EL (cell line): ENCODE results near the gene HES7.

Source experiments
- DNase-seq: peaks from one replicate; pipeline ENCODE4 v3.0.0-alpha.2; 2016

The HES7 gene

DNA sequence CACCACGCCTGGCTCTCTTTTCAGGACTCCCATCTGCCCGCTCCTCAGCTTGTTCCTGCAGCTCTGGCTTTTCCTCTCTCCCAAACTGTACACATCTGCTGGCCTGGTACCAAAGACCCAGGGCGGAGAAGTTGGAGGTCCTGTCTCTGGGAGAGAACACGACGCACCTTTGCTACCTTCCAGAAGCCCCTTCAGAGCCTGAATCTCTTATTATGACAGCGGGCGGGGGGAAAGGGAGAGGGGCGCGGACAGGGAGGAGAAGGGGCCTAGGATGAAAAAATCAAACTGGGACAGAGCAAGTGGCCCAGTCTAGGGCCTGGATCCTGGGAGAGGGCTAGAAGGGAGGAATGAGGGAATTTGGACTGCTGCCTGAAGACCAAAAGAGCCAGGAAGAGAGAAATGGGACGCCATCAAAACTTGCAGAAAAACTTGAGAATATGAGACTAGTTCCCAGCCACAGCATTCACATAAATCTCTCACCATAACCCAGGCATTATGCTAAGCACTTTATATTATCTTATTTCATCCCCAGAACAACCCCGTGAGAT lies 30.8 kb upstream of the HES7 start:
- no peak for DNase-seq

DNA sequence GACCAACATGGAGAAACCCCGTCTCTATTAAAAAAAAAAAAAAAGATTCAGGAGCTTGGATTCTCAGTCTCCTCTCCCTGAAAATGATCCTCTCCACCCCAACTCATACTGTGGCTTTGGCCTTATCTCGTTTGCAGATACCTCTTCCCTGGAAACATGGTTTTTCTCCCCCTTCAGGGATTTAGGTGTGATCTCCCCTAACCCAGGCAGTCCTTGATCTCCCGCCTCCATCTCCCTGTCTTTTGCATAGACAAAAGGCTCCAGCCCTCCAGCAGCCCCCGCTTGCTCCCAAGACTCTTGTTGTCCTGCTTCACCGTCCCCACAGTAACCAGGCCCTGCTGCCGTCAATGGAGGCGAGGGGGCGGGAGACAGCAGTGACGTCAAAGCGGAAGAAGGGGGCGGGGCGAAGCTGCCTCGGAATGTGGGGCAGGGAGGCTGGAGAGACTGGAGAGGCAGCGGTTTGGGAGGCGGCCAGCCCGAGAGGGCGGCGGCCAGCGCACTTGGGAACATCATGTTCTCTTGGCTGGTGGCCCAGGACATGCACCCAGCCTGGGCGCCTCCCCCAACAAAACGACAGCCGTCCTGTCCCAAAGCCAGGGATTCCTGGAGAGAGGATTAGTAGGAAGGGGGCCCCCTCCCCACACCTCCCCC lies 30.2 kb upstream of the HES7 start:
- DNase-seq = peak; percentile 98

DNA sequence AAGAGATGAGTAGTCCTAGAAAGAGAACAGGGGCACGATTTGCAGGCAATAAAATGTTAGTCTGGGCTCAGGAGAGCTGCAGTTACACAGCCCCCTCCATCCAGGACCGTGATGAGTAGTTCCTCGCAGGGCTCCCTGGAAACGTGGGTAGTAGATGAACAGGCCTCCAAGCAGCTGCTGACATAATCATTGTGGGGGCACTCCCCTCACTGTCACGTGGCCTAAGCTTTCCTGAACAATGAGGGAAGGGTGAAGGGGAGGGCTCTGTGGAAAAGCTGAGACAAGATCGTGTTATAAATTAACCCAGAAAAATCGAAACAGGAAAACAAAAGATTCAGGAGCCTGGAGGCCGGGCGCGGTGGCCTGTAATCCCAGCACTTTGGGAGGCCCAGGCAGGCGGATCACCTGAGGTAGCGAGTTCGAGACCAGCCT lies 29.6 kb upstream of the HES7 start:
- peak; percentile 95 for DNase-seq

DNA sequence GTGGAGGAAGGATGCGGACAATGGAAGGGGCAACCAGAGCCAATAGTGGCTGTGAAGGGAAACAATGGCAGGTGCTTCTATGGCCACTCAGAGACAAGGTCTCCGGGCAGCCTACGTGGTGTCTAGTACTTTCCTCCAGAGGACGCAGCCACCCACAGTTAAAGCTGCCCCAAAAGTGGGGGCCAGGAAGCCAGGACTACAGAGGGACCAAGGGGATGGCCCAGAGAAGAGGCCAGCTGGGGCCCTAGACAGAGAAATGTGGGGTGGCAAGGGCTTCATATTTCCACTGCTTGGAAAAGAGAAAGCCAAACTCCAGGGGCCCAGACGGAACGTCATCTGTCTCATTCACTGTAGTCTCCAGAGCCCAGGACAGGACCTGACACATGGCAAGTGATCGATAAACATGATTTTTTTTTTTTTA lies 29.1 kb upstream of the HES7 start:
- no peak for DNase-seq

DNA sequence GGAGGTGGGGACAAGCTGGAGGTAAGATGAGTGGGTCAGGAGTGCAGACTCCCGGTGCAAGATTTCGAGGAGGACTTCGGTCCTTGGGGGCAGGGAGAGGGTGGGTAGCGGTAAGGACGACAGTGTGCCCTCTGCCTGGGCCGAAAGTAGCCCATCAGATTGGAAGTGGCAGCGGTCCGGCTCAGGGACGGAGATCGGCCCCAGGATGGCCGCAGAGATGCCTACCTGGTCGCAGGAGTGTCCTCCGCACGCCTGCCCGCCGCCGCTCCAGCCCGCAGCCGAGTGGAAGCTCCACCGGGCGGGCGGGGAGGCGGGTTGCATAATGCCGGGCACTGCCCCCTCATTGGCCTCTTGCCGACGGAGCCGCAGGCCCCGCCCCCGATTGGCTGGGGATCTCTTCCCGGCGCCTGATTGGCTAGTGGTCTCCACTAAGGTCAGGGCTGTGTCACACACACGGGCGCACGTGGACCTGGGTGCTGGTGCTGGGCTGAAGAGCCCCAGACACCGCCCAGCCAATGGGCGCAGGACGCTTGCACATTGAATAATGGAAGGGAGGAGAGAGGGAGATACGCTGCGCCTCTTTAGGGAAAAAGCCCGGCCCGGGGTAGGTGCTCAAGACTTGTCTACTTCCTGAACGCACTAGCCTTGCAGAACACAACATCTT lies 28.3 kb upstream of the HES7 start, which contains the start of gene PER1:
PER1 (minus strand) TSS at position 293 of the 664 bp plus-strand sequence. CDS start 1,698 bp downstream, outside the sequence.
- peak; percentile 94 for DNase-seq

DNA sequence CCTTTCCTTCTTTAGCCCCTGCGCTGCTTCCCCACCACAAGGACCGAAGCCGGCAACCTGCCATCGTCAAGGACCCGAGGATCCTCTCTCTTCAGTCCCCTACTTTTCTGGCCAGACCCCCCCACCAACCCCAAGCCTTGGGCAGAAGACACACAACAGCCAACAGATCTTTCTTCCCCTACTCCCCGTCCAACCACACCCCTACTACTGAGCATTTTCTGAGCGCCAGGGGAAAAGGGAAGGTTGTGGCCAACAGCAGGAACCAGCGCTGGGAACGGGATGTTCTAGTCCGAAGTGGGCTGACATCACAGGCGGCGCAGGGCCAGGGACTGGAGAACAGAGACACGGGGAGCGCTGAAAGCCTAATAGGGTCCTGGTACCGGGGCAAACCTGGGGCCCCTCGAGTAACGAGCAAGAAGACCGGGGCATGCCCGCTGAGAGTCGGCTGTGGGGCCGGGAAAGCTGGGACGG lies 27.8 kb upstream of the HES7 start:
- DNase-seq = peak; percentile 68

DNA sequence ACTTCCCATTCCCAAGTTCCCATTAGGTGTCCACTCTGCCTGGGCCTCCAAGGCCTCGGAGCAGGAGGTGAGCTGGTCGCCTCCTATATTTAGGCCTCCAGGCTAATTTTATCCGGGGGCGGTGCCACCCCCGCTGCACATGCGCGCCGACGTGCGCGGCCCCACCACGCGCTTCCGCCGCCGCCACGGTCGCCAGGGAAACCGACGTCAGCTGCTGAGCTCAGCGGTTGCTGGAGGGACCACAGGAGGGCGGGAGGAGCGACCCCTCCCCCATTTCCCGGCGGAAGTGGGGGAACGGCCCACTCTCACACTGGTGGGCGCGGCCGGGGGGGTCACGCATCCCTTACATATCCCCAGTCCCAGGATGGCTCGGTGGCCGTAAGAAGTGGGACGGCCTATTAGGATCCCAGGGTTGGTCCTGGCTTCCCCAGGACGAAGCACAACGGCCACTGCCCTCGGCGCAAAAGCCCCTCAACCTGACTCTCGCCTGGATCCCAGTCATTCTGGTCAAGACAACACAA lies 27.3 kb upstream of the HES7 start:
- DNase-seq = peak; percentile 83

DNA sequence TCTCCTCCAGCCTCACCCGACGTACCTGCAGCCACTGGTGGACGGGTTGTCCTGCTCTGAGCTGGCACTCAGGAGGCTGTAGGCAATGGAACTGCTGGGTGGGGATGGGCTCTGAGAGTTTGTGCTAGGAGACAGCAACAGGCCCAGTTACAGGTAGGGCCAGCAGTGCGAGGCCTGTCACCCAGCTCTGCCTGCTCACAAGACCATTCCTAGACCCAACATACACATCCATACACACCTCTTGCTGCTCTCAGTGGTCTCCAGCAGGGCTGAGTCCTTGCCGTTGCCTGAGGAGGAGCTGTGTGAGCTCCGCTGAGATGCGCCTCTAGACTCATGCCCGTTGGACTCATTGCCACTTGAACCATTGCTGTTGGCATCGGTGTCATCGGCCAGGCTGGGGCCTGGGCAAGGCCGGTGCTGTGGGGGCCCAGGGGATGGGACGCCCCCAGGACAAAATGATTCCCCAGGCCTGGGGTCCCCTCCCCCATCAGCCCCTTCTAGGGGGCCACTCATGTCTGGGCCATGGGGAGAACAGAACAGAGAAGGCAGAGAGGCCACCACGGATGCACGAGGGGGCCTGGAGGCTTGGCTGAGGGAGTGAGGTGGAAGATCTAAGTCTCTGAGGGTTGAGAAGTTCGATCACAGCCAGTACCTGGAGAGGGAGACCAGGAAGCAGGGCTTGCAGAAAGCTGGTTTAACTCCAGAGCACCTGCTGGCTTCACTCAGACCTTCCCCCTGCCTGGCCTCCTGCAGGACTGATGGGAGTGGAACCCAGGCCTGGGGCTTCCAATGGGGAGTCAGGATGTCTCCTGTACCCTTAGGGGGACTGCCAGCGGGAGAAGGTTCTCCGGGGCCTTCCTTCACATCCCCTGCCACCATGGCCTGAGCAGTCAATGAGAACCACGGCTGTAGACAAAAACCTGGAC lies 26.6 kb upstream of the HES7 start:
- no peak for DNase-seq

DNA sequence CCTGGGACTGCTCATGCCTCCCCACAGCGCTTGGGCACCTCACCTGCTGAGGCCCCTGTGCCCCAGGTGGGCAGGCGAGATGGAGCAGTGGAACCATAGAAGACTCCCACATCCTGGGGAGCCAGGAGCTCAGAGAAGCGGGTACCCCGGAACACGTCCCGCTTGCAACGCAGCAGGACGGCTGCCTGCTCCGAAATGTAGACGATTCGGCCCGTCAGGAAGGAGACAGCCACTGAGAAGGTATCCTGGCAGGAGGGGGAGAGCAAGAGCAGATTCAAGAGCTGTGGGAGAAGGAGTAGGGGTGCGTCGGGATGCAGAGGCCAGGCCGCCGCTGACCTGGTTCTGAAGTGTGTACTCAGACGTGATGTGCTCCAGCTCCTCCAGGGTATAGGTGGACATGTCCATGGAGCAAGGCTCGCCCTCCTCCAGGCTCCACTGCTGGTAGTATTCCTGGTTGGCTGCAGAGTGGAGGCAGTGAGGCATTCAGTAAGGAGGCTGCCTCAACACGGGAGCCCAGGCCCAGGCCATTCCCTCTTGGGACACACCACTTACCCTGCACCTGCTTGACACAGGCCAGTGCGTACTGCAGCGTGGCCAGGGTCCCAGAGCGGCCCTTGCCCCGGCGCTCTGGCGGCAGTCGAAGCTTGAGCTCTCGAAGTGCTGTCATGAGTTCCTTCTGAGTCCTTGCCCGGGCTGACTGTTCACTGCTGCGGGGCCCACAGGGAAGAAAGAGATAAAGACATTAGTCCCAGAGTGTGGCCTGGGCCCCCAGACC lies 25.7 kb upstream of the HES7 start:
- no peak for DNase-seq

DNA sequence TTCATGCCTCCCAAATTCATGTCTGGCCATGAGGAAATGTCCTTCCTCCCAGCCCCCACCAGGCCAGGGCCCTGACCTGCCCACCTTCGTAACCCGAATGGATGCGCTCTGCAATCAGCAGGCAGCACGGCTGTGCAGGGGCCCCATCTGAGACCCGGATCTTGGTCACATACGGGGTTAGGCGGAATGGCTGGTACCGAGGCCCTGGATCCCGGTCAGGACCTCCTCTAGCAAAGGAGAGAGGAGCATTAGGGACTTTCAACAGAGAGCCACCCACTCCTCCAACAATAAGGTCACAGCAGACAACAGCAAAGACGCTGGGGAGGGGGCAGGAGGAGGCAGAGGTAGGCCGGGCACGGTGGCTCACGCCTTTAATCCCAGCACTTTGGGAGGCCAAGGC lies 24.7 kb upstream of the HES7 start:
- no peak for DNase-seq

DNA sequence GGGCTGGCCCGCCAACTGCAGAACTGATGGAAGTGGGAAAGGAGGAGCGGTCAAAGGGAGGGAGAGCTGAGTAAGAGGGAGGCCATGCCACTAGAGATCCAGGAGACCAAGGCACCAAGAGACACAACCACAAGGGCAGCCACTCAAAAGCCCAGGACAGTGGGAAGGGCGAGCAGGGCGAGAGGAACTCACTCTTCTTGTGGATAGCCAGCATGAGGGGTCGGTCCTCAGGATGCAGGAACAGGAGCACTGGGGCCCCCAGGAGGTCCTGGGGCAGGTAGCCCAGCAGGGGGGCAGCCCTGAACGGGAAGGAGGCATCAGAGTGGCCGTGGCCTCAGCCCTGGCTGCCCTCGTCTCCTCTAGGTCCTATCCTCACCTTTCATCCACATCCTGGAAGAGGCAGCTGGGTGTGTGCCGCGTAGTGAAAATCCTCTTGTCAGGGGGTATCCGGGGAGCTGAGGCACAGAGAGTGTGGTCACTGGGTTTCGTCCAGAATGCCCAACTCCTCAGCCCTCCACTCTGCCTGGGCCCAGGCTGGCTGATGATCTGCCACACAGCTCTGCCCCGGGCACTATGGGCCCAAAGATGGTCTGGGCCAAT lies 24.0 kb upstream of the HES7 start:
- no peak for DNase-seq

DNA sequence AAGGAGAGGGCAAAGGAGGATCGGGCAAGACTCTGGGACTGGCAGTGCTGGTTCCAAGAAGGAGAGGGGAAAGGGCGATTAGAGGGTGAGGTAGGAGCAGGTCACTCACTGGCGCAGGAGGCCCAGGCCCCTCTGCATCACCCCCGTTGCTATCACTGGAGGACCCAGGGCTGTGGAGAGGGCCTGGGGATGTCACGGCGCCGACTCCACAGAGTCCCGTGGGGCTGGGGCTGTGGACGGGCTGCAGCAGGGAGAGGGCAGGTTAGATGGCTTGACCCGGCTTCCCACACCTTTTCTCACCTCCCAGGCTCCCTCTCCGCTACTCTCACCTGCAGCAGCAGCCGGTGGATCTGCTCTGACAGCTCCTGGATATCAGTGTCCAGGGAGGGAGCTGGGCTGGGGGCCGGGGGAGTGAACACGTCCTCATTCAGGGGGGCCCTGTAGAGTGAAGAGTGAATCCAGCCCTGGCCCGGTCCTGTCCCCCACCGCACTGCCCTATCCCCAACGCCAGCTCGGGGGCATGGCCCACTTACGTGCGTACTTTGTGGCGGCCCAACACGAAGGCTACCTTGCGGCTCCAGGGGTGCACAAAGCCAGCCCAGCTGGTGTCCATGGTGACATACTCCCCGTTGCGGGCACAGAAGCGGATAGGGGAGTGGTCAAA lies 23.4 kb upstream of the HES7 start:
- DNase-seq = no peak

DNA sequence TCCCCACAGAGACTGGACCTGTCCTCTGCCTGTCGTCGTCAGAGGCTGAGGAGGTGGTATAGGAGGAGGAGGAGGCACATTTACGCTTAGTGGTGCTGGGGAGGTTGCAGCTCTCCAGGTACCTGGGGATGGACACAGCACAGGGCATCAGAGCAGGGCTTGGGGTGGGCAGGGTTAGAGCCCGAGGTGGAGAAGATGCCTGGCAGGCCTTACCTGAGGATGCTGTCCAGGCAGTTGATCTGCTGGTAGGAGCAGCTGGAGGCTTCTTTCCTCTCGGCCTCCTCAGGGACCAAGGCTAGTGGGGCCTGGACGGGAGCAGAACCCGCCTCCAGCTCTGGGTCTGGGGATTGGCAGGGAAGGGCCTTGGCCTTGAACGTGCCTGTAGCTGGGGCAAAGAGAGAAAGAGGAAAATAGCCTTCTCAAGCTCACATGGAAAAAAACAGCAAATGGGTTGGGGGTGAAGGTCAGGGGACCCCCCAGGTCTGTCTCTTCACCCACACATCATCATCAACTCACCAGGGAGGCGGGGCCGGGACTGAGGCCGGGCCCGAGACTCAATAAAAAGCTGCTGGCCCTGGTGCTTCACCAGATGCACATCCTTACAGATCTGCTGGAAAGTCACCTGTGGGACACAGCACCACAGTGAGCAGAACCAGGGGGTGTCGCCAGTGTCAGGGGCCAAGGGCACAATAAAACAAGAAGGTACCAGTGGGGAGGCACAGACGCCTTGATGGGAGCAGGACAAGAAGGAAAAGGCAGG lies 22.7 kb upstream of the HES7 start:
- DNase-seq = no peak

DNA sequence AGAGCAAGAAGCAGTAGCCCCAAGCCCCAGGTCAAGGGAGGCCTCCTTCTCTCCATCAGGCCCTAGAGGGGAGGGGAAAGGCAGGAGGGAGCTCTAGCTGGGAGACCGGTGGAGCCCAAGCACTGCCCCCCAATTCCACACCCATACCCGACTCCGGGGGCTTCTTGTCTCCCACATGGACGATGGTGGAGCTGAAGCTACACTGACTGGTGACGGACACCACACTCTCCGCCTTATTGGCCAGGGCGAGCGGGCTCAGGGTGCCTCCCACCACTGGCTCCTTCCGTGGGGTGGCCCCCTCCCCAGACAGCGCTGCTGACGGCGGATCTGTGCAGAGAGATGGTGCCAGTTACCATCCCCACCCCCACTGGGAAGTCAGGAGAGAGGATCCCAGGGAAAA lies 21.9 kb upstream of the HES7 start:
- DNase-seq = no peak

DNA sequence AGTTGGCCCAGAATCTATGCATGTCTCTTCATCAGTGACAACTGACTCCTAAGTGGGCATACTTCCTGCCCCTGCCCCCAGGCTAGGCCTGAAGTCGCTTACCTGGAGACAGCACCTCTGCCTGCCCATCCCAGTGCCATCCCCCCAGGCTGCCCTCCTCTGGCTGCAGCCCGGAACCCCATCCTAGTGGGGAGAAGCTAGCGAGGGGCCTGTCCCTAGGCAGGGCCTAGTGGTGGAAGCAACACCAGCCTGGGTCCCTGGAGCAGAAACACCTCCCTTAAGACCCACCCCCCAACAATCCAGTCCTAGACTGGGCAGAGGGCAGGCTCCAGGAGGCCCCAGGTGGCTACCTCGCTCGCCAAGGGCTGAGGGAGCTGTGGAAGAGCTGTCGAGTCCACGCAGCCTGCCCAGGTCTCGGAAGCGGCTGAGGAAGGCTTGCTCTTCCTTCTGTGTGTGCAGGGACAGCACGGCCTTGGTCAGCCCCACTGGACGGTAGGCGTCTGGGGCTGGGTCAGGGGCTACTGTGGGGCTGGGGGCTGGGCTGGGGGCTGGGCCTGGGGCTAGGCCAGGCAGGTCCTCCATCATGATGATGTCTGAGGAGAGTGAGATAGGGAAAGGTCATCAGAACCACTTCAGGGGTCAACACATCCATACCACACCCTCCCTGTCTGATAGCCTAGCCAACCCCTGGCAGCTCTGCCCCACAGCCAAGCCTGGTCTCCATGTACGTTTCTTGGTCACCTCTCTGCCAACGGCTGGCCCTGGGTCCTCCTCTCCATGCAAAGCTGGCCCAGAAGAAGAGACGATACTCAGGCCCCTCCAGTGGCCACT lies 20.7 kb upstream of the HES7 start:
- DNase-seq = no peak

DNA sequence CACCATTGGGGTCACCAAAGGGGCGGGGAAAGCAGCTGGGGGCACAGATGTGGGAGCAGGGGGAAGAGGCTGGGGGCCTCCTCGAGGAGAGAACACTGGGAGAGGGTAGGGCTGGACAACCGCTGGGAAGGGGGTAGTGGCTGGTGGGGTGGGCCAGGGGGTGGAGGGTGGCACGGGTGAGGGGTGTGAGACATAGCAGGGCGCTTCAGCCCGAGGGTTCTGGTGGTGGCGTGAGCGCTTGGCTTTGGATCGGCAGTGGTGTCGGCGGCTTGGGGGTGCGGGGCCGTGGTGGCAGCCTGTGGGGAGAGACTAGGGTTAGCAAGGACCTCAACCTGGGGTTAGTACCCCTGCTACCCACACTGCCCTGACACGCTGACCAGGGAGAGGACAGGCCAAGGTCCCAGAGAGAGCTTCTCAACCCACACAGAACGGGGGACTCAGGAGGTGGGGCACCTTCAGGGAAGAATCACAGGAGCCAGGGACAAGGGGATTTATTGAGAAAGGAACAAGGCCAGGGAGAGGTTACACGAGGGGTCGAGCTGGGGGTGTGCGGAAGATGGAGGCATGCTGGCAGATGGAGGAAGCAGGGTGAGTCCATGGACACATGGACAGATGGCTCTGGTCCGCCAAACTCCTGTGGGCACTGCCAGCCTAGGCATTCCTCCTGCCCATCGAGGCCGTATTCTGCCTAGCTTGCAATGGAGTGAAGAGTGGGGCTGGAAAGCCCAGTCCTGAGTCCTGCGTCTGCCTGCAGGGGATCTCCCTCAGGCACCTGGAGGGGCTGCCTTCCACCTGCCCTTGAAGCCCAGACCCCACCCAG lies 19.9 kb upstream of the HES7 start:
- no peak for DNase-seq

DNA sequence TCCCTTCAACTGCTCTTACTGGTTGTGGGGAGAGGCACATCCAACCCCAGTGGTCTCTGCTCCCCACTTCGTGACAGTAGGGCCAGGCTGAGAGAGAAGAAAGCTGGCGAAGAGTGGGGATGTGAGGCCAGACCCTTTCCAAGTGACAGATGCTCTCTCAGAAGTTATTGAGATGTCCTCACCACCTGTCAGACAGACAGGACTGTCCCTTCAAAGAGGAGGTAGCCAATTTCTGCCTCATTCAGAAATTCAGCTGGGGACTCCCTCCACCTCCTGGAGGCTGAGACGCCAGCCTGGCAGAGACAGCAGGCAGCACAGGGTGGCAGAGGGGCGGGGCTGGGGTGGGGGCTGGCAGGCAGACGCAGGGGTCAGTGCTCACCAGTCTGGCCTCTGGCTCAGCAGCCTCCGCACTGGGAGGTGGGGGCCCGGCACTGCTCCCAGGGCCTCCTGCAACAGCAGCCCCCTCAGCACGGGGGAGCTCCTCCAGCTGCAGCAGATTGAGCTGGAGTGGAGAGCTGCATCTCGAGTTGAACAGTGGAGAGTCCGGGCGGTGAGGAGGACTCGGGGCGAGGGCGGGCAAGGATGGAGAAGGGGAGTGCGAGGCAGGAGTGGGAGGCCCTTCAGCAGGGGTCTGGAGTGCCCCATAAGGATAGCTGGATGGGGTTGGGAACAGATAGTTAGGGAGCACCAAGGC lies 19.1 kb upstream of the HES7 start:
- no peak for DNase-seq
